Right lobe of liver (tissue), 4 donors: ENCODE measurements around the gene DLG2.

ENCODE experiments used
- CTCF ChIP-seq, 4 donors: fragments of 200-600 bp in 3 of 4; fragments of 450-650 bp in 1 of 4; IDR thresholded peaks; one replicate each; pipeline versions ENCODE4 v1.5.1 to v1.8.0; 2016 to 2022; ENCODE audit warnings: antibody characterized with exemption in 4 of 4, mild to moderate bottlenecking in 2 of 4
- POLR2A ChIP-seq: fragments of 450-650 bp; IDR thresholded peaks from one replicate; pipeline ENCODE4 v1.6.1; 2017; ENCODE audit warnings: antibody characterized with exemption, mild to moderate bottlenecking
- donor health status: DM: no; HTN: no; CAD: no.
- donor health status: DM: no; HTN: no; CAD: no.
- donor health status: DM: no; HTN: yes; CAD: no.

- no peak for TF ChIP-seq CTCF (IDR thresholded peaks at IDR 0.05)
- no peak for TF ChIP-seq POLR2A
Observed at GRCh38 chr11:84103096-84103495, 1524.0 kb downstream of the DLG2 start.
